ENCODE data around the gene VPS26B. TPM values are rescaled to one million over a fixed set of nuclear protein-coding genes. Genes with fewer than 3 reads are reported as not detected.
"Not testable (repeated sequence)": the region's sequence is repeated elsewhere in the genome, so short reads cannot be mapped to it uniquely, and the experiment has no call there.

The VPS26B gene
- total RNA-seq, 4 donors from 2014 or later: 33.8 to 74.0 (median 64.0) TPM

DNA sequence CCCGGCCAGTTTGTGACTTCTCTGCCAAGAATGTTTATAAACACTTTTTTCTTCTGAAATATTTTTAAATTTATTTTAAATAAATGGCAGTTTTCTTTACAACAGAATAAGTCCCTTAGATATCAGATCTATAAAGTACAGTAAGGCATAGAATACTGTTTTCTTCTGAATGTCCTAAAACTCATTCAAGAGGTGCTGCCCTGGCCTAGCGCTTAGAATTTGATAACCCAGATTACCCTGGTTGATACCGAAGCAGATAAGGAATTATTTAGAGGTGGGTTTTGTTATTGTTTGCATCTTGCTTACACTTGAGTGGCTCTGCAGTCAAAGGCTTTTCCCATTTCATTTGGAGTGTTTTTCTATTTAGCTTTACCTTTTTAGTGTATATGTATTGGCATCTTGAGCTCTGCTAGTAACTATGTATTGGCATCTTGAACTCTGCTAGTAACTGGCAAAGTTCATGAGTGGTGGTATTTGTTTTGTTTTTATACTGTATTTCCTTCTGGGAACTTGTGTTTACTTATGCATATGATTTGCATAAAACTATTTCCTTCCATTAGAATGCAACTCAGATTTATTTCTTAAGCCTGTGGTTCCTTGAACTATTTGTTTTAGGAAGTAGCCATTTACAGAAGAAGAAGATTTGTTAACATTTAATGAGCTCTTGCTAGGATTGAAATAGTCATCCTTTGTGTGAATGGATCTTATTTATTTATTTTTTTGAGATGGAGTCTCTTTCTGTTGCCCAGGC, 30.1 kb downstream of the VPS26B start:
- no peak for DNase-seq
- H3K4me3 ChIP-seq: peak overlapping the region in 2 of 4 donors; percentile 82 to 90
- no peaks in the 10 kb centered on the region for H3K27me3 ChIP-seq
- no peak overlapping the region for H3K27ac ChIP-seq
- TF ChIP-seq, protein P1, sequence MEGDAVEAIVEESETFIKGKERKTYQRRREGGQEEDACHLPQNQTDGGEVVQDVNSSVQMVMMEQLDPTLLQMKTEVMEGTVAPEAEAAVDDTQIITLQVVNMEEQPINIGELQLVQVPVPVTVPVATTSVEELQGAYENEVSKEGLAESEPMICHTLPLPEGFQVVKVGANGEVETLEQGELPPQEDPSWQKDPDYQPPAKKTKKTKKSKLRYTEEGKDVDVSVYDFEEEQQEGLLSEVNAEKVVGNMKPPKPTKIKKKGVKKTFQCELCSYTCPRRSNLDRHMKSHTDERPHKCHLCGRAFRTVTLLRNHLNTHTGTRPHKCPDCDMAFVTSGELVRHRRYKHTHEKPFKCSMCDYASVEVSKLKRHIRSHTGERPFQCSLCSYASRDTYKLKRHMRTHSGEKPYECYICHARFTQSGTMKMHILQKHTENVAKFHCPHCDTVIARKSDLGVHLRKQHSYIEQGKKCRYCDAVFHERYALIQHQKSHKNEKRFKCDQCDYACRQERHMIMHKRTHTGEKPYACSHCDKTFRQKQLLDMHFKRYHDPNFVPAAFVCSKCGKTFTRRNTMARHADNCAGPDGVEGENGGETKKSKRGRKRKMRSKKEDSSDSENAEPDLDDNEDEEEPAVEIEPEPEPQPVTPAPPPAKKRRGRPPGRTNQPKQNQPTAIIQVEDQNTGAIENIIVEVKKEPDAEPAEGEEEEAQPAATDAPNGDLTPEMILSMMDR (IDR thresholded peaks at IDR 0.05): no peak
- TF ChIP-seq POLR2A (IDR thresholded peaks at IDR 0.05): no peak
- no peaks in the 10 kb centered on the region for H3K9me3 ChIP-seq
- peaks cover 0 to 21% (median 3%) of the 10 kb centered on the region in 4 donors for H3K4me1 ChIP-seq
- H3K36me3 ChIP-seq: peaks cover 0 to 40% (median 0%) of the 10 kb centered on the region in 3 donors

DNA sequence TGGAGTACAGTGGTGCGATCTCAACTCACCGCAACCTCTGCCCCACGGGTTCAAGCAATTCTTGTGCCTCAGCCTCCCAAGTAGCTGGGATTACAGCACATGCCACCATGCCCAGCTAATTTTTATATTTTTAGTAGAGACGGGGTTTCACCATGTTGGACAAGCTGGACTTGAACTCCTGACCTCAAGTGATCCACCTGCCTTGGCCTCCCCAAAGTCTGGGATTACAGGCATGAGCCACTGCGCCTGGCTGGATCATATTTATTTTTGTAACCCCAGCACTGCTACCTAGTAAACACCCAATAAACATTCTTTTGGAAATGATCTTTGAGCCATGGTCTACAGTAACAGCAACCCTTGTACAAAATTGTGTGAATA, 30.7 kb downstream of the VPS26B start:
- peaks cover 0 to 39% (median 0%) of the 10 kb centered on the region in 3 donors for H3K36me3 ChIP-seq
- not testable (repeated sequence) for H3K27ac ChIP-seq, H3K9me3 ChIP-seq, DNase-seq, H3K4me3 ChIP-seq, H3K27me3 ChIP-seq
- H3K4me1 ChIP-seq: peaks cover 0 to 21% (median 3%) of the 10 kb centered on the region in 4 donors

DNA sequence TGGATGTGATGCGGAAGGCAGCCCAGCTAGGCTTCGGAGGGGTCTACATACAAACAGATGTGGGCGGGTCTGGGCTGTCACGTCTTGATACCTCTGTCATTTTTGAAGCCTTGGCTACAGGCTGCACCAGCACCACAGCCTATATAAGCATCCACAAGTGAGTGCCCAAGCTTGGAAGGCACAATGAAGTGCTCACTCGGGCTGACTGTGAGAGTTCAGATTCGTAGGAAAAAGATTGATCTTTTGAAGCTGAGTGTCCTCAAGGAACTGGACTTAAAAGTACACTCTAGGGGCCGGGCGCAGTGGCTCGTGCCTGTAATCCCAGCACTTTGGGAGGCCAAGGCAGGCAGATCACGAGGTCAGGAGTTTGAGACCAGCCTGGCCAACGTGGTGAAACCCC, 32.6 kb downstream of the VPS26B start:
- H3K36me3 ChIP-seq: peaks cover 0 to 49% (median 0%) of the 10 kb centered on the region in 3 donors
- H3K9me3 ChIP-seq: no peaks in the 10 kb centered on the region
- no peak overlapping the region for H3K4me3 ChIP-seq
- H3K27me3 ChIP-seq: no peaks in the 10 kb centered on the region
- DNase-seq: no peak
- no peak for TF ChIP-seq POLR2A (IDR thresholded peaks at IDR 0.05)
- TF ChIP-seq, protein P1 (IDR thresholded peaks at IDR 0.05): no peak
- H3K4me1 ChIP-seq: peaks cover 0 to 14% (median 3%) of the 10 kb centered on the region in 4 donors
- no peak overlapping the region for H3K27ac ChIP-seq

DNA sequence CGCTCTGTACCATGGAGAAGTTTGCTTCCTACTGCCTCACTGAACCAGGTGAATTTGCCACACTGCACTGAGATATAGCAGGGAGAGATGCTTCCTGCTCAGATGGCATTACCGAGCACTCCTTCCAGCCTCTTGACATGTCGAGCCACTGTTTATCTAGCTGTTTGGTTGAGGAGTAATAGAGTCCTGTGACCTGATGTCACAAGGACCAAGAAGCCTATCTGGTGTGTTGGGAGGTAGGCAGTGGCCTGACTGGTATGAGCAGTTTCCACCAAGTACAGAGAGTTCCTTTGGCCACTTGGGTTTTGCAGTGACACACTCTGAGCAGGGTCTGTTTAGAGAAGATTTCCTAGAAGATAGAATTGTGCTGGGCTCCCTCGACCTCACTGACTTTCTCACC, 34.1 kb downstream of the VPS26B start:
- Histone ChIP-seq H3K27ac (no peak overlapping the region), H3K4me3 (no peak overlapping the region), H3K9me3 (no peaks in the 10 kb centered on the region), H3K4me1 (peaks cover 0 to 7% (median 3%) of the 10 kb centered on the region in 4 donors), H3K36me3 (peaks cover 0 to 64% (median 0%) of the 10 kb centered on the region in 3 donors), H3K27me3 (no peaks in the 10 kb centered on the region)
- DNase-seq: peak in 1 of 3 donors; percentile 19
- TF ChIP-seq, protein P1 (IDR thresholded peaks at IDR 0.05): no peak
- TF ChIP-seq POLR2A (IDR thresholded peaks at IDR 0.05): no peak

DNA sequence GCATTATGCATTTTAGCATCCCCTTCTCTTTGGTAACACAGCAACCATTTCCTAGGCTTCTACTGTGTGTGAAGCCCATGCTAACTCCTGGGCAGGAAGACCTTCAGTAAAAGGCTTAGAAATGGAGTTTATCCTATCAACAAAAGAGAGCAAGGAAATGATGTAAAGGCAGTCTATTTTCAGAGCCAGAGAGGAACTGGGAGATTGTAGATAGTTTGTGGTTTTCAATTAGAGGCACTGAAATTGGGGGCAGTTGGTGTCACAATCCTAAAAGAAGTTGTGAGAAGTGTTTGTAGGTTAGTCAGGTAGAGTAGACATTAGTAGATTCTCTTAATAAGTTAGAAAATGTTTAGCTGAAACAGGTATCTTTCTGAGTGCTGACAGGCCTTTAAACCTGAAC, 36.0 kb downstream of the VPS26B start:
- TF ChIP-seq, protein P1 (IDR thresholded peaks at IDR 0.05): no peak
- TF ChIP-seq POLR2A (IDR thresholded peaks at IDR 0.05): no peak

DNA sequence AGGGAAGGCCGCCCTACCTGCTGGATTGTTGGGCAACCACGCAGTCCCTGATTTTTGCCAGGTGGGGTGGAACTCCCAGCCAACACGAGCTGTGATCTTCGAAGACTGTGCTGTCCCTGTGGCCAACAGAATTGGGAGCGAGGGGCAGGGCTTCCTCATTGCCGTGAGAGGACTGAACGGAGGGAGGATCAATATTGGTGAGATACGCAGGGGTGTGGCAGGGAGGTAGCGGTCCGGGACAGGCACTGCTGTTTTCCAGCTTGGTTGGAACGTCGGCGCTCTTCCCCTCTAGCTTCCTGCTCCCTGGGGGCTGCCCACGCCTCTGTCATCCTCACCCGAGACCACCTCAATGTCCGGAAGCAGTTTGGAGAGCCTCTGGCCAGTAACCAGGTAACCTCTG, 36.5 kb downstream of the VPS26B start:
- Histone ChIP-seq H3K9me3 (no peaks in the 10 kb centered on the region), H3K4me3 (no peak overlapping the region), H3K36me3 (peaks cover 0 to 76% (median 0%) of the 10 kb centered on the region in 3 donors), H3K4me1 (no peaks in the 10 kb centered on the region), H3K27me3 (no peaks in the 10 kb centered on the region), H3K27ac (no peak overlapping the region)
- TF ChIP-seq, protein P1 (IDR thresholded peaks at IDR 0.05): no peak
- no peak for TF ChIP-seq POLR2A (IDR thresholded peaks at IDR 0.05)
- DNase-seq: no peak

More for the DNA sequence above, 36.0 kb downstream of the VPS26B start:
- H3K4me3 ChIP-seq: no peak overlapping the region
- no peaks in the 10 kb centered on the region for H3K27me3 ChIP-seq
- no peak overlapping the region for H3K27ac ChIP-seq
- no peaks in the 10 kb centered on the region for H3K9me3 ChIP-seq
- DNase-seq: no peak
- H3K36me3 ChIP-seq: peaks cover 0 to 76% (median 0%) of the 10 kb centered on the region in 3 donors
- H3K4me1 ChIP-seq: no peaks in the 10 kb centered on the region

Measured in Peyer's patch (tissue), 4 donors.